ENCODE measurements around the gene LRRTM4.

GRCh38 chr2:77085561-77085960 is 436.6 kb downstream of the LRRTM4 start:
- TF ChIP-seq, protein P1, sequence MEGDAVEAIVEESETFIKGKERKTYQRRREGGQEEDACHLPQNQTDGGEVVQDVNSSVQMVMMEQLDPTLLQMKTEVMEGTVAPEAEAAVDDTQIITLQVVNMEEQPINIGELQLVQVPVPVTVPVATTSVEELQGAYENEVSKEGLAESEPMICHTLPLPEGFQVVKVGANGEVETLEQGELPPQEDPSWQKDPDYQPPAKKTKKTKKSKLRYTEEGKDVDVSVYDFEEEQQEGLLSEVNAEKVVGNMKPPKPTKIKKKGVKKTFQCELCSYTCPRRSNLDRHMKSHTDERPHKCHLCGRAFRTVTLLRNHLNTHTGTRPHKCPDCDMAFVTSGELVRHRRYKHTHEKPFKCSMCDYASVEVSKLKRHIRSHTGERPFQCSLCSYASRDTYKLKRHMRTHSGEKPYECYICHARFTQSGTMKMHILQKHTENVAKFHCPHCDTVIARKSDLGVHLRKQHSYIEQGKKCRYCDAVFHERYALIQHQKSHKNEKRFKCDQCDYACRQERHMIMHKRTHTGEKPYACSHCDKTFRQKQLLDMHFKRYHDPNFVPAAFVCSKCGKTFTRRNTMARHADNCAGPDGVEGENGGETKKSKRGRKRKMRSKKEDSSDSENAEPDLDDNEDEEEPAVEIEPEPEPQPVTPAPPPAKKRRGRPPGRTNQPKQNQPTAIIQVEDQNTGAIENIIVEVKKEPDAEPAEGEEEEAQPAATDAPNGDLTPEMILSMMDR (IDR thresholded peaks at IDR 0.05 in 4 of 5, conservative IDR thresholded peaks at IDR 0.05 in 1 of 5) = no peak
- no peak for TF ChIP-seq POLR2A (IDR thresholded peaks at IDR 0.05)

All from gastrocnemius medialis (tissue), 4 donors.